ENCODE data around the gene ZNF385A. TPM values are rescaled to one million over a fixed set of nuclear protein-coding genes. Genes with fewer than 3 reads are reported as not detected.

ZNF385A gene
- total RNA-seq, 1 donor from 2014 or later: 1.1 TPM

DNA sequence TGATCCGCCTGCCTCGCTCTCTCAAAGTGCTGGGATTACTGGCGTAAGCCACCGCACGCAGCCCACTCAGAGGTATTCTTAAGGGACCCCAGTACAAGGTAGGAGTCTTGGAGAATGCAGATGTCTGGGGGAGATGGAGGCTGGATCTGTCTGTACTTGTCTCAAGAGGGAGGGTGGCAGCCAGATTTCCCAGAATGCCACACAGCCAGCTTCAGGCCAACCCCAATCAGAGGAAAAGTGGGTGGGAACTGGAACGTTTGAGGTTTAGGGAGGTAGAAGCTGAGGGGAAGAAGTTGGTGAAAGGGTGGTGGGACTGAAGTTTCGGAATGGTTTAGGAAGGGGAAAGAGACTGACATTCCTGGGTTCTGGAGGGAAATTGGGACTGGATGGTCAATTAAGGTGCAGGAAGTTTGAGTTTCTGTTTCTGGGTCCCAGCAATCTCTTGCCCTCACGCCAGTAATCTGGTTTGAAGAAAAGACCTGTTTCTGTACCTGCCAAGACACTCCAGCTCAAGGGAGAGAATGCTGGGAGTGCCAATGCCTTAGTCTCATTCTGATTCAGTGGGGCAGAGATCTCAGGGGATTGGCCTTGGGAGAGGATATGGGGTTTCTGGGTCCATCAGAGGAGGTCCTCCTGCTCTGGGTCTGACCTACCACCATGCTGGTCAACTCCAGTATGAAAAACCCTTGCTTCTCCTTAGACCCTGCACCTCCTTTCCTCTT, 8.1 kb upstream of the ZNF385A start:
- DNase-seq: no peak

GRCh38 chr12:54390668-54391551, 6.4 kb upstream of the ZNF385A start:
- DNase-seq: peak; percentile 39

- DNase-seq: no peak
Observed at GRCh38 chr12:54390176-54390667, 5.7 kb upstream of the ZNF385A start.

DNA sequence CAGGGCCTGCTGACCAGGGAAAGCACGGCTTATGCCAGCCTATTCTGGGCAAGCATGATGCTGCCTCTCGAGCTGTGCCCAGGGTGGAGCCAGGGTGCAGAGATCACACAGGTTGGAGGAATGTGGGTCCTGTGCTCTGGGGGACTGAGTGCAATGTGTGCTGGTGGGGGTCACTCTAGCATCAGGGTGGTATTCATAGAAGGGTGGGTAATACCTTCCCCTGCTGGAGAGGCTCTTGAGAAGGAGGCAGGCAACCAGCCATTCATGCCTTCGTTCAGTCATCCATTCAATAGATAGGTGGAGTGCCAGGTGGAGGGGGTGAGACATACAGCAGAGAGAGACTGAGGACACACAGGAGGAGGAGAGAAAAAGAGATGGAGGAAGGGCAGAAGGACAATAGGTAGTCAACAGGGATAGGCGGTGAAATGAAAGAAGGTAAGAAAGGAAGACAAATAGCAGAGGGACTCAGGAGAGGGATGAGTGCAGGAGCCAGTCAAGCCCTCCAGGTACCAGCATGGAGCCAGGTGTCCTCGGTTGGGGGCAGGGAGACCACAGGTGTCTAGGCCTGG, 5.2 kb upstream of the ZNF385A start:
- no peak for DNase-seq

DNA sequence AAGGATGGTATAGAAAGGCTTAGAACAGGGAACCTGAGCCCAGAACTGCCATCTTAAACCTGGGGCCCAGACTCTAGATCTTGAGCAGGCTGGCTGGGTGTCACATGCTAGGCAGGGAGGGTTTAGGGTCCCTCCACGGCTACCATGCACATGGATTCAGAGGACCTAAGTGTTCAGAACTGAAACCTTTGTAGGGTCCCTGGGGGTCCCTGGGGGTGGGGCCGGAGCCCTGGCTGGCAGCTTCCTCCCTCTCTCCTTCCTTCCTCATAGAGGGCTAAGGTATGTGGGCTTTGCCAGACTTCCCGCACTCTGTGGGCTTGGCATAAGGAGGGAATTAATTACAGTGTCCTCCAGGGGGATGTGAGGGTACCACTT, 4.6 kb upstream of the ZNF385A start:
- no peak for DNase-seq

- DNase-seq: no peak
Observed at GRCh38 chr12:54388237-54389133, 4.0 kb upstream of the ZNF385A start.

DNA sequence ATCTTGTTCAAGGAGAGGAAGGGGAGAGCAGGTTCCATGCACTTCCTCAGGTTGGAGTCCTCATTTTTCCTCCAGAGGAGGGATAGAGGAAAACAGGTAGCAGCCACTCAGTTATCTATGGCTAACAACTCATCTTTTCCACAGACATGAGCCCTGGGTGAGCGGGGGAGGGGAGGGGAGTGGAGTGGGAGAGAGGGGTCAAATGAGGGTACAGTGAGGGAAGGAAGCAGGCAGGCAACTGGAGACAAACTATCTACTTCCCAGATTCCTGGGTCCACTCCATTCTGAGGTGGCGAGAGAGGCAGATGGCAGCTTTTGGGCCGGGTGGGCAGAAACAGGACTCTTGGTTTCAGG, 2.6 kb upstream of the ZNF385A start:
- DNase-seq: no peak

GRCh38 chr12:54386403-54387113, 2.0 kb upstream of the ZNF385A start:
- DNase-seq: no peak

GRCh38 chr12:54385251-54385914, 850 bp upstream of the ZNF385A start:
- no peak for DNase-seq

DNA sequence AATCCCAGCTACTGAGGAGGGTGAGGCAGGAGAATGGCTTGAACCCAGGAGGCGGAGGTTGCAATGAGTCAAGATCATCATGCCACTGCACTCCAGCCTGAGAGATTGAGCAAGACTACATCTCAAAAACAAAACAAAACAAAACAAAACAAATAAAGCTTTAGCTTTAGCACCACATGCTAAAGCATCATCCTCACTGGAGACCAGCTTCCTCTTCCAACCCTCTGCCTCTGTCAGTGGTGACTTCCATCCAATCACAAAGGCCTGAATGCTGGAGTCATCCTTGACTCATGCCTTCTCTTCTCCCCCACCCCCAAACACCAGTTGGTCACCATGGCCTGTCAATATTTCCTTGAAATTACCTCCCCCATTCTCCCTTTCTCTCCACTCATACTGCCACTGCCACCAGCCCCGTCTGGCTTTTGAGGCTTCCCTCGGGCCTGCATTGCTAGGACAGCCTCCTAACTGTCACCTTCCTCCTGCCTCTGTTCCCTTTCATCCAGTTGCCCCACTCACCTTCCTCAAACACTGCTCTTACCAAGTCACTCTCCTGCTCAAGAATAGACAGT, 1.4 kb downstream of the ZNF385A start:
- DNase-seq: no peak

GRCh38 chr12:54381136-54381535, 3.4 kb downstream of the ZNF385A start:
- DNase-seq: no peak

DNA sequence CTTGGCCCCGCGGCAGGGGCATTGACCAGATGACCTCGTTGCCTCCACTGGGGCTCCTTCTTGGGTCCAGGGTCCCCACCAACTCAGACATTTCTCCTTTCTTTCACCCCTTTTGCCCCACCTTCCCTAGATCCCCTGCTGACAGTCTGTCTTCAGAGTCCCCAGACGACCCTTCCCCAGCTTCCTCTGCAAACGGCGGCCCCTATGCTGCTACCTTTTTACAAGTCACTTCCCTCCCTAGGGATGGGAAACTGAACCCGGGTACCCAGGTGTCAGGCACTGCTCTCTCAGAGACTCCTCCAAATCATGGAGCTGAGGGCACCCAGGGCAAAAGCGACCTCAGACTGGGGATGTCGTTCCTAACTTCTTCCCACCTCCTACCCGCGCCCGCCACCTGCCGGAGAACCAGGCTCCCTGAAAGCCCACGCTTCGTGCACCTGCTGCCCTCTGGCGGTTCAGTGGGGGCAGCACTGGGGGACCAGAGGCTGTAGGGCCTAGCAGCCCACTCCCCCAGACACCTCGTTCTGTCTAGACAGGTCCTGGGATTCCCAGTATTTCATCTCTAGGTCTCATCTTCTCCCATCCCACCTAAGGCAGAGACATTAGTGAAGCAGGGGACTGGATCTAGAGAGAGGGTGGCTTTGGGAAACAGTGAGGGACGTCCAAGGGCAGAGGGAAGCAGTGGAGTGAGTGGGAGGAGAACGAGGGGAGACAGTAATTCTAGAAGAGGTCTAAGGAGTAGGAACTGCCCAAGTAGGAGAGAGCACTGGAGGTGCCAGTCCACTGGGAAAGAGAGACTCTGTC, 4.9 kb downstream of the ZNF385A start:
- peak; percentile 81 for DNase-seq

- DNase-seq: peak; percentile 20
Observed at GRCh38 chr12:54378796-54379397, 5.6 kb downstream of the ZNF385A start.

DNA sequence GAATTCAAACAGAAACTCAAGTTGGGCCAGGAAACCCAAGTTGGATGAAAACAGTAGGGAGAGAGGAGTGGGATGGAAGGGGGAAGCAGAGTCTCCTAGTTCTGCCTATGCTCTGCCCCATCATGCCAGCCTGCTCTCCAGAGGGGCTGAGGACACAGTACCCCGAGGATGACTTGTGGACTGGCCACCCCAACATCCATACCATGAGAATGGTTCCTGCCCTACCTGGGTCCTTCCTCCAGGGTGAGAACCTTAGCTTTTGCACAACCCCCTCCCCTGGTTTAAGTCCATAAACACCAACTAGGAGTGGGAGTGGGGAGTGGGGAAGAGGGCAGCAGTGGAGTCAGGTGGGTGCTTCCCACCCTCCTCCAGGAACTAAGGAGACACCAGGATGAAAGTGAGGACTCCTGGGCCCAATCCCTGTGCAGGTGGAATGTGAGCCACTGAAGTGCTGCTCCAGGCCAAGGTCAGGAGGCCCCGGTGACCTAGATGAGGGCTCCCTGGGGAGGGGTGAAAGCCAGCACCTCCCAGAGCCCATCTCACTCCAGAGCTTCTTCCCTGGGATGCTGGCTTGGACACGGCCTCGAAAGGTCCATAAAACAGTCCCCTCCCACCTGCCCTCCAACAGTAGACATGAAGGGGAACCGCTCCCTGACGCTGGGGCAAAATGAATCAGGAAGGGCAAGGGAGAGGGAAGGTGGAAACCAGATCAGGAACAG, 6.6 kb downstream of the ZNF385A start:
- DNase-seq: no peak

DNA sequence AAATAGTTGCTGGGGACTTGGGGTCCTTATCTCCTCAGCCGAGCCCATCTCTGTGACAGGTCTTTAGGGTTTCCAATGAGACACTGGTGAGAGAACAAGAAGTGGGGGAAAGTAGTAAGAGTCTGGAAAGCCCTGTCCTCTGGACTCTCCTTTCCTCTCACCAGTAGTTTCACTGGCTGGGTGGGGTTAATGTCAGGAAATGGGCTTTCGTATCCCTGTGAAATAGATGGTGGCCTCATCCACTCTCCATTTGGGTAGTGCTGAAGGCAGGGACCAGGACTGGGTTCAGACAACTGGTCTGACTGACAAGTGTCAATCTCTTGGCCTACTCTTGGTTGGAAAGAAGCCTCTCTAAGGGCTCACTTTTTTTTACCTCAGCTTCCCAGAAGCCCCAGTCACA, 7.5 kb downstream of the ZNF385A start:
- no peak for DNase-seq

GRCh38 chr12:54376596-54376995, 7.9 kb downstream of the ZNF385A start:
- no peak for DNase-seq

DNA sequence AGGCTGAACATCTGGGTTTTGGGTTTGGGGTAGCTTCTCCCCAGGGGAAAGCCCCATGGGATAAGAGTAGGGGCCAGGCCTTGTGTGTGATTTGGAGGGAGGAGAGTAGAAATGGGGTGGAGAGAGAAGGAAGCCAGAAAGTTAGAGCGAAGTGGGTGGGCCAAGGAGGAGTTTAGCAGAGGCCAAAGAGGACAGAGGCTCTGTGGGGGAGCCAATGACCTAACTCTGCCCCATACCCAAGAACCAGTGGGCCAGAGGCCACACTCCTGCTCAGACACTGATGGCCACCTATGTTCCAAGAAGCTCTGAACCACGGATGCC, 9.3 kb downstream of the ZNF385A start:
- DNase-seq: no peak

DNA sequence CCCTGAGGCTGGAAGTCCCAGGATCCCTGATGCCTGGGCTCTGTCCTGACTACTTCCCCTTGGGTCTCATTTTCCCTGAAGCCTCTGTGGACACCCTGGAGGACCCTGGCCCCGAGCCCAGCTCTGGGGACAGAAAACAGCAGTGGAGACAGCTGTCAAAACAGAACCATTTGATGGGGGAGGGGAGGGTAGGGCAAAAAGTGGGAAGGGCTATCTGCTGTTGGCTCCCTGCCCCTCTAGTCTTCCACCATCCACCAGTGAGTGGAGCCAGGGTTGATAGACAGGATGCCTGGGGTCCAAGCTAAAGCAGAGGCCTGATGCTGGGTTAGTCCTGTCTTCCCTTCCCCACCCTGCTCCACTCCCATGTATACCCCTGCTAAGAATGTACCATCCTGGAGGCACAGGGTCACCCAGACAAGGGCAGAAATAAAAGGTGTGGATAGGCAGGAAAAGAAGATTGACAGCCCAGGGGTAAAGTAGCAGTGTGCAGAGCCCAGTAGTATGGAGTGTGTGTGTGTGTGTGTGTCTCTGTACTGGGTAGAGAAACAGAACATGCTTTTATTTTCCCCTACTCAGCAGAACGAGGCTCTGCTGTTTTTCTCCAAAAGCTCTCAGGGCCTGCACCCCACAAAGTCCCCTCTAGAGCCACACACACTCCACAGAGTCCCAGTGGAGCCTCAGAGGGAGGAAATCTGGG, 9.8 kb downstream of the ZNF385A start:
- DNase-seq: no peak
